HEK293 (cell line): ENCODE measurements around the gene NELFE.

Source experiments
- CTCF ChIA-PET: fragments of 350-600 bp; formaldehyde crosslinking; extraction: SDS; loops from one replicate; lab custom pipeline; 2021; ENCODE audit warnings: antibody characterized with exemption; lab: Yijun Ruan, JAX
- POLR2A ChIA-PET: fragments of 300-600 bp; formaldehyde crosslinking; extraction: SDS; loops from one replicate; lab custom pipeline; 2020; ENCODE audit warnings: antibody characterized with exemption, inconsistent platforms; lab: Yijun Ruan, JAX
- H3K27ac ChIP-seq: fragments of 200-500 bp; sonication (Bioruptor generic); 2 replicates; pipeline ENCODE4 v1.5.1; 2014; ENCODE audit warnings: low read depth, low read length, control low read depth, inconsistent platforms; ENCODE audit errors: extremely low read depth
- H3K36me3 ChIP-seq, 2 experiments: fragments of 200-500 bp in 1 of 2; sonication (Bioruptor generic) in 1 of 2; 1 replicate in 1 of 2; 2 replicates in 1 of 2; pipeline ENCODE4 v1.5.1; 2014 to 2017; ENCODE audit warnings: inconsistent platforms in 2 of 2, low read length in 2 of 2; ENCODE audit not compliant: control insufficient read depth in 2 of 2, insufficient read depth in 1 of 2
- H3K4me1 ChIP-seq: fragments of 200-500 bp; sonication (Bioruptor generic); 2 replicates; pipeline ENCODE4 v1.5.1; 2014; ENCODE audit warnings: mild to moderate bottlenecking, low read length, inconsistent platforms; ENCODE audit not compliant: control insufficient read depth, insufficient read depth
- H3K4me3 ChIP-seq: 2 replicates; pipeline ENCODE4 v1.5.1; 2011; ENCODE audit warnings: low read depth, mild to moderate bottlenecking, control low read depth, low read length, moderate library complexity
- H3K9me3 ChIP-seq: fragments of 200-500 bp; sonication (Bioruptor generic); 2 replicates; pipeline ENCODE4 v1.5.1; 2014; ENCODE audit warnings: low read depth, low read length, inconsistent platforms; ENCODE audit not compliant: control insufficient read depth, insufficient read depth
- GFI1B ChIP-seq: fragments of 450-650 bp; formaldehyde crosslinking; IDR thresholded peaks from 2 replicates; pipeline ENCODE4 v1.5.1; 2016; ENCODE audit warnings: missing biosample characterization, missing genetic modification characterization
- GLI4 ChIP-seq: fragments of 450-650 bp; formaldehyde crosslinking; IDR thresholded peaks from 2 replicates; pipeline ENCODE4 v1.5.1; 2016; ENCODE audit warnings: missing biosample characterization, missing genetic modification characterization
- REPIN1 ChIP-seq: fragments of 450-650 bp; formaldehyde crosslinking; IDR thresholded peaks from 2 replicates; pipeline ENCODE4 v1.5.1; 2017; ENCODE audit warnings: missing biosample characterization, missing genetic modification characterization, low read depth
- SP2 ChIP-seq: fragments of 450-650 bp; formaldehyde crosslinking; IDR thresholded peaks from 2 replicates; pipeline ENCODE4 v1.5.1; 2016; ENCODE audit warnings: missing biosample characterization, missing genetic modification characterization
- WT1 ChIP-seq: fragments of 450-650 bp; formaldehyde crosslinking; IDR thresholded peaks from 2 replicates; pipeline ENCODE4 v1.5.1; 2016; ENCODE audit warnings: missing biosample characterization, missing genetic modification characterization
- ZBTB20 ChIP-seq: fragments of 450-650 bp; formaldehyde crosslinking; IDR thresholded peaks from 2 replicates; pipeline ENCODE4 v1.5.1; 2016; ENCODE audit warnings: missing biosample characterization, missing genetic modification characterization
- ZNF146 ChIP-seq: fragments of 450-650 bp; formaldehyde crosslinking; IDR thresholded peaks from 2 replicates; pipeline ENCODE4 v1.5.1; 2016; ENCODE audit warnings: missing biosample characterization, missing genetic modification characterization
- ZNF155 ChIP-seq: fragments of 450-650 bp; formaldehyde crosslinking; IDR thresholded peaks from 2 replicates; pipeline ENCODE4 v1.5.1; 2016; ENCODE audit warnings: missing biosample characterization, missing genetic modification characterization
- ZNF169 ChIP-seq: fragments of 450-650 bp; formaldehyde crosslinking; IDR thresholded peaks from 2 replicates; pipeline ENCODE4 v1.5.1; 2016; ENCODE audit warnings: missing biosample characterization, missing genetic modification characterization
- ZNF175 ChIP-seq: fragments of 450-650 bp; formaldehyde crosslinking; IDR thresholded peaks from 2 replicates; pipeline ENCODE4 v1.5.1; 2016; ENCODE audit warnings: missing biosample characterization, missing genetic modification characterization
- ZNF214 ChIP-seq: fragments of 450-650 bp; formaldehyde crosslinking; IDR thresholded peaks from 2 replicates; pipeline ENCODE4 v1.5.1; 2017; ENCODE audit warnings: missing biosample characterization, mild to moderate bottlenecking, missing genetic modification characterization, borderline replicate concordance
- ZNF311 ChIP-seq: fragments of 450-650 bp; formaldehyde crosslinking; IDR thresholded peaks from 2 replicates; pipeline ENCODE4 v1.5.1; 2017; ENCODE audit warnings: missing biosample characterization, missing genetic modification characterization, borderline replicate concordance
- ZNF341 ChIP-seq: fragments of 450-650 bp; formaldehyde crosslinking; IDR thresholded peaks from 2 replicates; pipeline ENCODE4; 2016; ENCODE audit warnings: low read depth, missing biosample characterization, missing genetic modification characterization
- ZNF416 ChIP-seq: fragments of 450-650 bp; formaldehyde crosslinking; IDR thresholded peaks from 2 replicates; pipeline ENCODE4 v1.5.1; 2016; ENCODE audit warnings: missing biosample characterization, missing genetic modification characterization
- ZNF510 ChIP-seq: fragments of 450-650 bp; formaldehyde crosslinking; IDR thresholded peaks from 2 replicates; pipeline ENCODE4 v1.5.1; 2018; ENCODE audit warnings: mild to moderate bottlenecking, missing genetic modification characterization, missing biosample characterization; ENCODE audit not compliant: insufficient replicate concordance
- ZNF544 ChIP-seq: fragments of 450-650 bp; formaldehyde crosslinking; IDR thresholded peaks from 2 replicates; pipeline ENCODE4 v1.5.0; 2017; ENCODE audit warnings: missing biosample characterization, missing genetic modification characterization
- ZNF660 ChIP-seq: fragments of 450-650 bp; IDR thresholded peaks from 2 replicates; pipeline ENCODE4 v1.5.1; 2018; ENCODE audit warnings: missing biosample characterization, mild to moderate bottlenecking, missing genetic modification characterization
- ZNF747 ChIP-seq: fragments of 450-650 bp; formaldehyde crosslinking; IDR thresholded peaks from 2 replicates; pipeline ENCODE4 v1.5.1; 2016; ENCODE audit warnings: missing biosample characterization, missing genetic modification characterization
- ZNF776 ChIP-seq: fragments of 450-650 bp; formaldehyde crosslinking; IDR thresholded peaks from 2 replicates; pipeline ENCODE4 v1.5.0; 2017; ENCODE audit warnings: missing biosample characterization, missing genetic modification characterization, borderline replicate concordance
- TF ChIP-seq, protein P1 (sequence below): fragments of 450-650 bp; formaldehyde crosslinking; IDR thresholded peaks from 2 replicates; pipeline ENCODE4 v1.5.1; 2016; ENCODE audit warnings: missing biosample characterization, missing genetic modification characterization
- TF ChIP-seq, protein P2 (sequence below): fragments of 450-650 bp; formaldehyde crosslinking; IDR thresholded peaks from 2 replicates; pipeline ENCODE4 v1.5.1; 2016; ENCODE audit warnings: missing biosample characterization, missing genetic modification characterization
- TF ChIP-seq, protein P3 (sequence below): fragments of 450-650 bp; formaldehyde crosslinking; IDR thresholded peaks from 2 replicates; pipeline ENCODE4 v1.5.1; 2016; ENCODE audit warnings: missing biosample characterization, missing genetic modification characterization

NELFE gene

DNA sequence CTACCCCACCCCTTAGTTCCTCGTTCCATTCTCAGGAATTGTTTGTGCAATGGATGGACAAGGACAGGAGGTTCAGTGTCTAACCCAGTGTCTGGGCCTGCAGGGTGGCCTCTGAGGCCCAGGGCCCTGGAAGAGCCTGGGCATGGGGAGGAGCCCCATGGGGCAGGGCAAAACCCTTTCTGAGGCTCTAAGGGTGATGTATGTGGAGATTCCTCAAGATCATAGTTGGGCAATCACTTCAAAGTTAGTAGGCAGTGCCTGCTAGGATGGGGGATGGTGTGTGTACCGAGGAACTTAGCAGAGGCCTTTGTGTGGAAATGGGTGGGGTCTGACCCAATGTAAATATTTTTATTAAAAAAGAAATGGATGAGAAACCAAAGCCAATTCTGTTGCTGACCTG lies 38.0 kb downstream of the NELFE start:
- no peaks in the 10 kb centered on the region for H3K9me3 ChIP-seq
- TF ChIP-seq ZNF311 (tag by site-specific recombination) (no peak), ZNF214 (no peak), GLI4 (tag by site-specific recombination) (no peak), ZBTB20 (no peak), ZNF155 (tag by site-specific recombination) (no peak), REPIN1 (tag by site-specific recombination) (no peak), ZNF544 (tag by site-specific recombination) (no peak), ZNF175 (tag by site-specific recombination) (no peak), ZNF510 (tag by site-specific recombination) (no peak), ZNF341 (tag by site-specific recombination) (no peak), GFI1B (no peak), ZNF747 (no peak), WT1 (tag by site-specific recombination) (no peak)
- TF ChIP-seq, protein P1, sequence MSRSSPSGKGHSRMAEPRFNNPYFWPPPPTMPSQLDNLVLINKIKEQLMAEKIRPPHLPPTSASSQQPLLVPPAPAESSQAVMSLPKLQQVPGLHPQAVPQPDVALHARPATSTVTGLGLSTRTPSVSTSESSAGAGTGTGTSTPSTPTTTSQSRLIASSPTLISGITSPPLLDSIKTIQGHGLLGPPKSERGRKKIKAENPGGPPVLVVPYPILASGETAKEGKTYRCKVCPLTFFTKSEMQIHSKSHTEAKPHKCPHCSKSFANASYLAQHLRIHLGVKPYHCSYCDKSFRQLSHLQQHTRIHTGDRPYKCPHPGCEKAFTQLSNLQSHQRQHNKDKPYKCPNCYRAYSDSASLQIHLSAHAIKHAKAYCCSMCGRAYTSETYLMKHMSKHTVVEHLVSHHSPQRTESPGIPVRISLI (tag by site-specific recombination), result no peak
- POLR2A ChIA-PET, result no interaction called here
- H3K4me1 ChIP-seq, result no peaks in the 10 kb centered on the region
- H3K36me3 ChIP-seq, result no peaks in the 10 kb centered on the region
- CTCF ChIA-PET, result interaction anchor here (0.7 to 1.4 kb wide), 4 partner anchors 19 to 776 kb away, joined by 3 to 4 read pairs (median 3); no protein-coding TSS in a partner anchor
- no peak overlapping the region for H3K4me3 ChIP-seq
- no peak overlapping the region for H3K27ac ChIP-seq

DNA sequence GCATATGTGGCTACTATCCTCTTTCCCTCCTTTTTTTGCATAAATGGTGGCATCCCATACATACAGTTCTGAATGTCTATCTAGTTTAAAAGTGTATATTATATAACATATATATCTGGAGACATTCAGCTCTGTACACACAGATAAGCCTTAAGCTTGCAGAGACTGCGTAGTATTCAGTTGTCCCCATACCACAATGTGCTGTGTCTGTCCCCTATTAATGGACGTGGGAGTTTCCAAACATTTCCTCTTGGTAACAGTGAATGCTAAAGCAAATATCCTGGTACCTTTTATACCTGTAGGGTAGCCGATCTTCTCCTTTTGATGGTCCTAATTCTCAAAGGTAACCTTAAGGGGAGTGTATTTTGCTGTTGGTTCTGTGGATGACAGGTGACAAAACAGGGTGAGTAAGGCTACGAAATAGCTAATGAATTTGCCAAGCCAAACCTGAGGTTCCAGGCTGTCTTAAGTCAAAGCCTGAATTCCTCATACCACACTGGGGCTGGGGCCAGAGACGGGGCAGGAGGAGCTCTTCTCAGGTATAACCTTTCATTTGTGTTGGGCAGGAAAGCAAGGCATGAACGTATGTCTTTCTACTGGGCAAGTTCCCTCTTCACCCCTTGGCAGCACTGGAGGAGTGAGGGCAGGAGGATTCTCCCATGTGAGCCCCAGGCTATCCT lies 39.0 kb downstream of the NELFE start:
- ChIA-PET POLR2A (interaction anchor here (0.6 kb wide), 2 partner anchors 12 to 19 kb away, joined by 3 read pairs; no protein-coding TSS in a partner anchor), CTCF (interaction anchor here (0.5 to 1.3 kb wide), 3 partner anchors 9 to 32 kb away, joined by 3 to 5 read pairs (median 3); no protein-coding TSS in a partner anchor)
- no peaks in the 10 kb centered on the region for H3K4me1 ChIP-seq

More for the DNA sequence above, 39.0 kb downstream of the NELFE start:
- Histone ChIP-seq H3K36me3 (no peaks in the 10 kb centered on the region), H3K9me3 (no peaks in the 10 kb centered on the region), H3K27ac (no peak overlapping the region), H3K4me3 (no peak overlapping the region)
- no peak for TF ChIP-seq SP2
- no peak for TF ChIP-seq ZNF169 (tag by site-specific recombination)
- TF ChIP-seq ZNF776 (tag by site-specific recombination), result no peak
- TF ChIP-seq, protein P2, sequence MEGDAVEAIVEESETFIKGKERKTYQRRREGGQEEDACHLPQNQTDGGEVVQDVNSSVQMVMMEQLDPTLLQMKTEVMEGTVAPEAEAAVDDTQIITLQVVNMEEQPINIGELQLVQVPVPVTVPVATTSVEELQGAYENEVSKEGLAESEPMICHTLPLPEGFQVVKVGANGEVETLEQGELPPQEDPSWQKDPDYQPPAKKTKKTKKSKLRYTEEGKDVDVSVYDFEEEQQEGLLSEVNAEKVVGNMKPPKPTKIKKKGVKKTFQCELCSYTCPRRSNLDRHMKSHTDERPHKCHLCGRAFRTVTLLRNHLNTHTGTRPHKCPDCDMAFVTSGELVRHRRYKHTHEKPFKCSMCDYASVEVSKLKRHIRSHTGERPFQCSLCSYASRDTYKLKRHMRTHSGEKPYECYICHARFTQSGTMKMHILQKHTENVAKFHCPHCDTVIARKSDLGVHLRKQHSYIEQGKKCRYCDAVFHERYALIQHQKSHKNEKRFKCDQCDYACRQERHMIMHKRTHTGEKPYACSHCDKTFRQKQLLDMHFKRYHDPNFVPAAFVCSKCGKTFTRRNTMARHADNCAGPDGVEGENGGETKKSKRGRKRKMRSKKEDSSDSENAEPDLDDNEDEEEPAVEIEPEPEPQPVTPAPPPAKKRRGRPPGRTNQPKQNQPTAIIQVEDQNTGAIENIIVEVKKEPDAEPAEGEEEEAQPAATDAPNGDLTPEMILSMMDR (tag by site-specific recombination), result no peak
- TF ChIP-seq ZNF146, result no peak
- TF ChIP-seq, protein P3, sequence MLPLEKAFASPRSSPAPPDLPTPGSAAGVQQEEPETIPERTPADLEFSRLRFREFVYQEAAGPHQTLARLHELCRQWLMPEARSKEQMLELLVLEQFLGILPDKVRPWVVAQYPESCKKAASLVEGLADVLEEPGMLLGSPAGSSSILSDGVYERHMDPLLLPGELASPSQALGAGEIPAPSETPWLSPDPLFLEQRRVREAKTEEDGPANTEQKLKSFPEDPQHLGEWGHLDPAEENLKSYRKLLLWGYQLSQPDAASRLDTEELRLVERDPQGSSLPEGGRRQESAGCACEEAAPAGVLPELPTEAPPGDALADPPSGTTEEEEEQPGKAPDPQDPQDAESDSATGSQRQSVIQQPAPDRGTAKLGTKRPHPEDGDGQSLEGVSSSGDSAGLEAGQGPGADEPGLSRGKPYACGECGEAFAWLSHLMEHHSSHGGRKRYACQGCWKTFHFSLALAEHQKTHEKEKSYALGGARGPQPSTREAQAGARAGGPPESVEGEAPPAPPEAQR (tag by site-specific recombination), result no peak
- no peak for TF ChIP-seq ZNF660
- TF ChIP-seq REPIN1 (tag by site-specific recombination), result no peak
- no peak for TF ChIP-seq ZNF416 (tag by site-specific recombination)
- TF ChIP-seq, all 188 proteins: peak for 0
